HG02610 (cell line): ENCODE measurements around the gene RASGRF1.

Source experiments
- ATAC-seq: cut with Tn5 transposase; IDR thresholded peaks from one replicate; pipeline ENCODE4 v1.9.1; 2021; ENCODE audit warnings: mild to moderate bottlenecking, moderate library complexity; ENCODE audit not compliant: unreplicated experiment

Gene RASGRF1

DNA sequence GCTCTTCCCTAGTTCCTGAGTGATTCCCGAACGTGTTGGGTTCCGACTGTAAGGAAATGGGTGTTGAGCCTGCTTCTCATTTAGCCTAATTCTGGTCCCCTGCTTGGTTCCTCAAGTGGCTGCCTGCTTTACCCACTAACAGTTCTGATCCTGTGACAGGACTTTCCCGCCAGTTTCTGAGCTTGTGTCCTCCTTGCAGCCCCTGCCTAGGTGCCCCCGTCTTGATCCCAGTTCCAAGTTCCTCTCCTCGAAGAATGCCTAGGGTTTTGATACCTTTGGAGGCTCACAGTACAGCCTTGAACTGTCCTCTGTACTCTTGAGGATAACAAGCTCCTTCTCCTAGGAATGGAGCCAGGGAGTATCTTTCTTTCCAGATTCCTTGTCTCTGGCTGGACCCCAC, 12.0 kb upstream of the RASGRF1 start:
- ATAC-seq: no peak

DNA sequence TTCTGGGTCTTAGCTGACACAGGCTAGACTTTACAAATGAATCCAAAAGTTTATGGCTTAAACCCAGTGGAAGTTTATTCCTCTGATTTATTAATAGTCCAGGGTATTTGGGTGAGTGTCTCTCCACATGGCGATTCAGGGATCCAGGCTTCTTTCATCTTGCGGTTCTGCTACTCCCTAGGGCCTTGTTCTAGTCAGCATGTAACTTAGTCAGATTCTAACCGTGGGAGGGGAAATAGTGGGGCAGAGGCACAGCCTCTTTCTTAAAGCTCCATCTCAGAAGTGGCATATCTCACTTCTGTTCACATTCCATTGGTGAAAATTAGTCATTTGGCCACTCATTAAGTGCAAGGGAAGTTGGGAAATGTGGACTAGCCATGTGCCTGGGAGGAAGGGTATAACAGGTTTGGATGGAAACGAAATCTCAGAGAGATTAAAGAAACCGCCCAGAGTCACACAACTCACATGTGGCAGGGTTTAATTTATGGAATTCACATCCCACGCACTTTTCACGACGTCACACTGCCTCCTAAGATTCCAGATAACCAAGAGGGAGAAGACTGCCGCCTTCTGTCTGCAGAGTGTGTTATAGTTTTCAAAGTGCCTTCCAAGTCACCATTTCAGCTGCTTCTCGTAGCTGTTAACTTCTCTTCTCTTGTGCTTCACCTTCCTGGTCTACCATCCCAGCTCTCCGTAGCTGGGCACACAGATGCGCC, 11.4 kb upstream of the RASGRF1 start:
- ATAC-seq: no peak

DNA sequence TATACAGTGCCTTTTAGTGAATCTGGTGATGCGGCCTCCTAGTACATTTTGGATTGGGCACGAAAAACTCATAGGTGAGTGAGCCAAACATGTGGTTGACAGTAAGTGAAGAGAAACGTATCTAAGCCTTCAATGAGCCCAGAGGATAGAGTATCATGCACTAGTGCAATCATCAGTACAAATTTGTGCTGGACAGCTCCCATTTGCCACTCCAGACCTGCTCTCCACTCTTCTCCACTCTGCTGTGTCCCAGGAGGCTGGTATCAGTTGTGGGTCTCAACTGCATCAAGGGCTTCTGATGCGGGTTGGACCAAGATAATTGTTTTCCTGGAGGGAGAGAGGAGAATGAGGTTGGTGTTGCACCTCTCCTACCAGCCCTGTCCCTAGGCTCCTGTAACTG, 9.1 kb upstream of the RASGRF1 start:
- ATAC-seq: no peak

DNA sequence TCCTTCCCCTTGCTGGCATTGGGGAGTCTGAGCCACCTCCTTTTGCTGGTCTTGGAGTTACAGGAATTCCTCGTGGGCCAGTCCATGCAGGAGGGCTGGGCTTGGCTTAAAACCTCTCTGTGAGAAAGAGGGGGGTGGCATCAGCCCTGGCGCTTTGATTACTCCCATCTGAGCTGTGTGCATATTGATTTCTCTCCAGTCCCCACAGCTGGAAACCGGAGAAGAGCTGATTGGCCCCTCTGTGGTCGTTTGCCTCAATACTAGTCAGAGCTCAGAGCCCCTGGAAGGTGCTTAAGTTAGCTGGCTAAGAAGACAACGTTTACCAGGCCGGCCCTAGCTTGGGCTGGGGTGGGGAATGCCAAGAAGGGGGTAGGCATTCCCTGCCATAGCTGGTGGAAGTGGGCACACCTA, 4.0 kb upstream of the RASGRF1 start:
- ATAC-seq: no peak

DNA sequence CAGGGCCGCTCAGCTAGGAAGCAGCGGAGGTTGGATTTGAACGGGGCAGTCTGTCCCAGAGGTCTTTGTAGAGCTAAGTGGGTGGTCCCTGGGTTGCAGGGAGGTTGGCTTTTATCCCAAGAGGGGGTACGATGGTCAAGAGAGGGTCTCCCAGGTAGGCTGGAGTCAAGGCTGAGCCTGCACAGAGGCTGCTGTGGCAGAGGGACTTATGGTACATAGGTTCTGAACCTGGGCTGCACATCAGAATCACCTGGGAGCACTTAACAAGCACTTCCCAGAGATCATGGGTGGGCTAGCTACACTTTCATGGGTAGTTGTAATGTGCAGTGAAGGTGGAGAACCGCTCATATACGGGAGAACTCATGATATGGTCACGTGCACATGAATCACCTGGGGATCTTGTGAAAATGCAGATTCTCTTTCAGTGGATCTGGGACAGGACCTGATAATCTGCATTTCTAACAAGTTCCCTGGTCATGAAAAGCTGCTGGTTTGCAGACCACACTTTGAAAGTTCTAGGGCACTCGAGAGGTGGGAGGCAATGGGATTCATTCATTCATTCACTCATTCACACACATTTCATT, 2.9 kb upstream of the RASGRF1 start:
- ATAC-seq: no peak

DNA sequence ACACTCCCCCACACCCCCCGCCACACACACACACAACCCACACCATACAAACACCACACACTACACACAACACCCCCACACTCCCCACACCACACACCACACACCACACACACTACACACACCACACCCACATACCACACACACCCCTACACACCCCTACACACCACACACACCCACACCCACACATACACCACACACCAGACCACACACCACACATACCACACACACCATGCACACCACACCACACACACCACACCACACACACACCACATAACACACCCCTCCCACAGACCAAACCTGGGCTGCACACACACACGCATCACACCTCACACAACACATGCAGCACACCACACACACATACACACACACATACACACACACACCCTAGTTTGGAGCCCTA, 1.8 kb upstream of the RASGRF1 start:
- ATAC-seq: no peak

DNA sequence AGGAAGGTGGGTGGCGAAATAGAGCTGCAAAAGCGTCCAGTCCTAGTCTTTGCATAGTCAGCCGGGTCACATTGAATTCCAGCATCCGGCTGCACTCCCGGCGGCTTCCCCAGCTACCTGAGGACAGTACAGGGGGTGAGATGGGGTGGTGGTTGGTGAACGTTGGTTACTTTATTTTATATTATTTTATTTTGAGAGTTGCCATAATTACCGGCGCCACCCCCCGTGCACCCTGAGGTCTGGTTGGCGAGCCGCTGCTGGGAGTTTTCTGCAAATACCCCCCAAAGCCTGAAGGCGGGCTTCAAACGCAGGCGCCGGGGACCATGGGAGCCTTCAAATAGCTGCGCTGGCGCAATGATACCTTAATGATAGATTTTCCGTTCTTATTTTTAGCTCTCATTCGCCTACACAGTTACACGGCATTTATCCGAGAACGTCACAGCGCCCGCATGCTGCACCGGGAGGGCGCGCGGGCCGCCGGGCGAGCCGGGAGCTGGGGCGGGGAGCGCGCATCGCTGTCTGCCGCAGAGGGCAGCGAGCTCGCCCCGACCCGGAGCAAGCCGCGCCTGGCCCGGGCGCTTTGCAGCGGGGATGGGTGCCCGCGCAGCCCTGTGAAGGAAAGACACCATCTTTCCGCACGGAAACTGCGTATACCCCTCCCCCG, 756 bp upstream of the RASGRF1 start:
- ATAC-seq: no peak

DNA sequence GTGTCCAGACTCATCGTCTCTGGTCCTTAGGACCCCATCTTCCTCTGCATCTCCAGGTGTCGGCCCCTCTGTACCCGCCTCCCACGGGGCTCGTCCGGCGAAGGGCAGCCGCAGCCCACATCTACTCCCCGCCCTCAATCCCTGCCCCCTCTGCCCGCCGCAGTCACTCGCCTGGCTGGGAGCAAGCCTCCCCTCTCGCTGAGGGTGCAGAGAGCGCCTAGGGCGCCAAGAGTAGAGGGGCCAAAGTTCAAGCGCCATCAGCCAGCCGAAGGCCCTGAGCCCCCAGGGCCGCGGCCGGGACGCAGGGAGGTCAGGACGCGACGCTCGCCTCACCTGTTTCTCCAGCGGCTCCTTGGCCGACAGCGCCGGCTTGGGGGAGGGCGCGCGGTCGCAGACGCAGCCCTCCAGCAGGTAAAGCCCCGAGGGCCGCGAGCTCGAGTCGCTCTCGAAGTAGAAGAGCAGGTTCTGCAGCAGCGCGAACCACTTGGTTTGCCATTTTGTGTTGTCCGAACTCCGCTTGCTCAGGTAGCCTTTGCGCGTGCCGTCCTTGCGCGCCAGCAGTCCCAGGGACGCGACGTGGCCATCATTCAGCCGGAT, 592 bp downstream of the RASGRF1 start:
- no peak for ATAC-seq

DNA sequence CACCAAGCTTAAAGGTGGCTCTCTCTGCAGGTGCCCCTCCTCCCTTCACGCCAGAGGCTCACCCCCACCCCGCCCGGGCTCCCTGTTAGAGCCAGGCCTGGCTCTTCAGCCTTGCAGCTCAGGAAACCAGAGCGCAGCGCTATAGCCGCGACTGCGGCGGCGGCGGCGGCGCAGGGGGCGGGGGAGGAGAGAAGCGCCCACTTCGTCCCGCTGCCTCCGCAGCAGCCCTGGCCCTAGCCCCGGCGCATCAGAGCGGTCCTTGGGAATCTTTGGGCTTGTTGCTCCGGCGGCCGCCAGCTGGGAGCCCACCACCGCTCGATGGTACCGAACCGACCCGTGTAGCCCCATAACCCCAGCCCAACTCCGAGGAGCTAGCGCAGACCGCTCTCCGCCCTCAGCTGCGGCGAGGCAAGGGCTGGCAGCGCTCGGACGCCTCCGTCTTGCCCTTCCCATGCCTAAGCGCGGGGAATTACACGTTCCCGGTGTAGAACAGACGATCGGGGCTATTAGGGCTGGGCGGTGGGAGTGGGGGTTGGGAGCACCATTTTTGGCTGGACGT, 1.2 kb downstream of the RASGRF1 start:
- ATAC-seq: no peak

DNA sequence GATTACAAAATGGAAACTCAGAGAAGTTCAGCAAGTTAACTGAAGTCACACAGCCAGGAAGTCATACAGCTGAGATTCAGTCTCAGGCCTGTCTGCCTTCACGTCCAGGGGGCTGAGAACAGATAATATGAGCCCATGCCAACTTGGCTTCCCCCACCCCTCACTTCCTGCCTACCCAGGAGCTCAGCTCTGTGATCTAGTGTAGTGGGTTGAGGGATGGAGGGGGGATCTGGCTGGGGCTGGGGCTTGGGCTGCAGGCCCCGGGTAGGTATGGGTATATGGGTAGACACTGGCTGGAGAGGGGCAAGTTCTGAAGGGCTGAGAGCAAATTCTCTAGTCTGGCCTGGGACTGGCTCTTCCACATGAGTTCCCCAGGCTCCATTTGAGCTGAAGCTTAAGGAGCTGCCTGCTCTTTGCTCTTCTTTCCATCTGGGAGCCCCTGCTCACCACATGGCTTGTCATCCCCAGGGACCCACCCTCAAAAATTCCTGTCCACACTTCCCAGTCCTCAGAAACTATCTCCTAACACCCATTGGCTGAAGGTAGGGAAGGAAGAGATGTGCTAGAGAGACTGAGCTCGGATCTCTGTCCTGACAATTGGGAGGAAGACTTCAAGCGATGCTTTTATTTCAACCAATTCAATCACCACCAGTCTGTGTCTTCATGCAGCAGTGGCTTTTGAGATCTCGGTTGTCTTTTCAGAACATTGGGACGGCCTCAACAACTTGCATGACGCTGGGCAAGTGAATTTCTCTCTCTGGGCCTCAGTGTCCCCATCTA, 2.0 kb downstream of the RASGRF1 start:
- no peak for ATAC-seq

DNA sequence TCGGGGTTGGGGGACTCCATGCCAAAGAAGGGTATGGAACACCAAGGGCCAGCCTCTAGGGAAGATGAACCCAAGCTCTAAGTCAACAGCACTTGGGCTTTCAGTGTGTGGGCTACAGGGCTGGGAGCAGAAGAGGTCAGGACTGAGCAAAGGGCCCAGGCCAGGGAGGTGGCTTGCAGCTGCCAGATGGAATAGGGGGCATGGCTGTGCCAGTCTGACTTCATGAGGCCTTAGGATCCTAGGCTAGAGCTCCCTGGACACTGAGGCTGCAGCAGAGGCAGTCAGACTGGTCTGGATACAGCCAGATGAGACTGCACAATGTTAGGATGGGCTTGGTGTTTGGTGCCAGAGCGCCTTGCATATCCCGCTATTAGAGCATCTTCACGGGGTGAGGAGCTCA, 3.8 kb downstream of the RASGRF1 start:
- ATAC-seq: no peak

DNA sequence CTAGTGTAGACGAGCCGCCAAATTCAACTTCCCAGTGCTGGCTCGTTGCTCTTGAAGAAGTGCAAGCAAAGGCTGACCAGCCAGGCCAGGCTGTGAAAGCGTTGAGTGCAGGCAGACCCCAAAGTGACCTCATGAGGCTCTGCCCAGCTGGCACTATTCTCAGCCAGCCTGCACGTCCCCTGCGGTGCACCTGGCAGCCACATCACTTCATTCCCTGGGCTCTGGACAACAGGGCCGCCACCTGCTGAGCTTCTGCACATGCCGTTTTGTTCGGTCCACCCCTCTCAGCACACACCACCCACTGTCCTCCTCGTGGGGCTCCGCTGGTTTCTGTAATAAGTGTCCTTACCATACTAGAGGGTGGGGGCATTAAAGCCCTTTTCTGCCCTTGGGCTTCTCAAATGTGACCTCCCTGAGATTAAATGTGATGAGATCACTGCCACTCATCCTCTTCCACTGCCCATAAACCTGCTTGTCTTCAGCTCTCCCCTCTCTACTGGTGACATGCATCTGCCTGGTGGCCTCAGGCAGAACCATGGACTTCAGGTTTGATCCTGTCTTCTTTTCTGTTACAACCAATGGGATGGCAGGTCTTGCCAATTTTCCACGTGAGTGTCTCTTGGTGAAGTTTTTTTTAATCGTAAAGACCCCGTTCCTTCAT, 6.1 kb downstream of the RASGRF1 start:
- ATAC-seq: no peak

DNA sequence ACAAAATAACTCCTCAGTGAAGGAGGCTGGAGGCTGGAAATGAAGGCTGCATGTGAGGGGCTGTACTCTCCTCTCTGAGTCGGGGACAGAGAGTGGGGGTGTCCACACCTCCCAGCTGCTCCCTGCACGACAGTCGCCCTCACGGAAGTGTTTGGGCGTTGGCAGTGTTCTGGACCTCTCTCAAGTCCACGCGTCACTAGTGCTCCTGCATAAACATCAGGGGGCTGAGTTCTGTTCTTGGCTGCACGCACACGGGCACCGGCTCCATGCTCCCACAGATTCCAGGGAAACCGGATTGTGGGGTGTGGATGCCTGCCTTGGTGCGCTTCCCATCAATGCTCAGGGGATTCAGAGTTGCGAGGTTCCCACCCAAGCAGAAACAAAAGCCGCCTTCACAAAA, 7.4 kb downstream of the RASGRF1 start:
- no peak for ATAC-seq

DNA sequence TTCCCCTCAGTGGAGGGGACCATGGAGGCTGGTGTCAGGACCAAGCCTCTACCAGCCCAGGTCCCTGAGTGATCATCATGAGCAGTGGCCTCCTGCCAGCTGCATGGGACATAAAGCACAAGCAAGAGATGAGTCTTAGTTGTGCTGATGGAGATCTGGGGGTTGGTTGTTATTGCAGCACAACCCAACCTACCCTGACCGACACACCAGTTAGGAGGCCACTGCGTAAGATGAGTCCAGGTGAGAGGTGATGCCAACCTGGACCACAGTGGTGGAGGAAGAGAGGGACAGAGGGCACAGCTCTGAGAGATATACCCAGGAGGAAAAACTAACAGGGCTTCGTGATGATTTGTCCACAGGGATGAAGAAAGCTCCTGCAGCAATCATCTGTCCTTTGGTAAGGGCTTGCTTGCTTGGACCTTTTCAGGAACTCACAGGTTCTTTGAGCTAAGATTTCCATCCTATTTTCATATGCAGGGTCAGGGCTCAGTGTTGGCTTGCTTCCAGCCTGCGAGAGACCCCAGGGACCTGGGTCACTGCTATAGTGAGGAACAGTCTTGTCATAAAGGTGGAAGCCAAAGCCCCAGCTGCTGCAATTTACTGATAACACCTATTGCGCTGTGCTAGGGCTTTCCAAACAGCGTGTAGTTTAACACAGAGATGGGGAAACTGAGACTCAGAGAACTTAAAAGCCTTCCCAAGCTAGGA, 8.1 kb downstream of the RASGRF1 start:
- no peak for ATAC-seq

DNA sequence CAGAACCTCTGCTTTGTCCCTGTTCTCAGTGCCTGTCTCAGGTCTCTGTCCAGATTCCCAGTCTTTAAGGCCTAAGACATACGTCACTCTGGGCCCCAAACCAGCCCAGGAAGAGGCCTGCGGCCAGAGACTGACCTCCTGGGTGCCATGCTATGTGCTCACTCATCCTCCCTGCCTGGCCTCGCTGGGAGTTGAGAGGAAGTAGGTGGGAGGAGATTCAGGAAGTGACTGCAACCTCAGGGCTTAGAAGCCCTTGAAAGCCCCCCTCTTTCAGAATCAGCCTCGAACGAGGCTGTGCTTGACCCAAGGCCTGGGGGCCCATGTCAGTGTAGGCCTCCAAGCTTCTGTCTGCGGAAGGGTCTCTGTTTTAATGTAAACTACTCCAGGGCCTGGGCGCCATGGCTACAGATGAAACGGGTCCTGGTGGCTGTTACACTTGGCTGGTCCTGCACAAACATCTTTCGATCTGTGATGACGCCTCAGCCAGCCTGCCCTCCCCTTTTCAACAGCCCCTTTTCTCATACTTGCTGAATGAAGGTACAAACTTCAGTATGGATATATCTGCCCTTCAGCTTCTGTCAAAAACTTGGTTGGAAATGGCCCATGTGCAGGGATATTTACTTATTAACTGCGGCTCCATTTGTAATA, 11.7 kb downstream of the RASGRF1 start:
- ATAC-seq: no peak

DNA sequence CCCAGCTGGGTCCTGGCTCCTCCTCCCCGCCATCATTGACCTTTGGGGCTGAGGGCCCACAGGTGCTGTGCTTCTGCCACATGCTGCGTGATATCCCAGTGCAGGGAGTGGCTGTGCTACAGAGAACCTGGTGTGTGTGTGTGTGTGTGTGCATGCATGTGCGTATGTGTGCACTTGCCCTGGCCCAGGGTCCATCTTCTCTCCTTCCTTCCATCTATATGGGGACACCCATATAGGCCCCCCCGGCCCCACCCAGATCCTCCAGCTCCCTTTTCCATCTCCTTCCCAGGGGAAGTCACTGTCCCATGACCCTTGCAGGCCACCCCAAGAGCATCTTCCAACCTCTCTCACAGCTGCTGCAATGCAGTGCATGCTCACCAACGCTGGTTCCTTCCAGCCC, 12.6 kb downstream of the RASGRF1 start:
- ATAC-seq: no peak

DNA sequence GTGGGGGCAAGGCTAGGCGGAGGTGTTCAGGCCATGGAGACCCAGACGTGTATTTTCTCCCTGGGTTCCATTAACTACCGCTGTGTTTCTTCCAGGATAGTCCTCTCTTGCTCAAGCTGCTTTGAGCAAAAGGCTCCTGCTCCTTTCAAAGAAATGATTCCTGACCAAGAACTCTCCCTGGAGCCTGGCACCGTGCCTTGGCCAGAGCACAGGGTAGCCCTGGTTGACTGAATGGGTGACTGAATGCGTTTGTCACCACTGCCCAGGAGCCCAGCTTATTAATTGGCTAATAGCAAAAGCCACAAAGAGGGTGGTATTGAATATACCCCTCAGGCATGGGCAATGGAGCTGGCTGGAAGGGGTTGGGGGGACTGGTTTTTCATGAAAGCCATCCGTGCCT, 13.9 kb downstream of the RASGRF1 start:
- ATAC-seq: no peak

DNA sequence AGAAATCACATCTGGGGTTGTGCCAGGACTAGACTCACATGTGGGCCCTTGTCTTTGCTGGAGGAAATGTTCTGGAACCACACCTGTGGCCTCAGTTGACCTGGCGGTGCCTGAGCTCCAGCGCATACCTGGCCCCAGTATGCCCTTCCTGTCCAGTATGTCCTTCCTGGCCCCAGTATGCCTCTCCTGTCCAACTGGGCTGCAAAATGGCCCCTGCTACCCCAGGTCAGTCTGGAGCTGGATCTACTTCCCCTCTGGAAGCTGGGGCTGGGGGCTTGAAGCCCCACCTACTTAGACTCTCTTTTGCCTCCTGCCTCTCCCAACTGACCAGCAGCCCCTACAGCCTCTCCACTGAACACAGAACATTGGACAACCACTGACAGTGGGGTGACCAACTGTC, 15.3 kb downstream of the RASGRF1 start:
- ATAC-seq: no peak

DNA sequence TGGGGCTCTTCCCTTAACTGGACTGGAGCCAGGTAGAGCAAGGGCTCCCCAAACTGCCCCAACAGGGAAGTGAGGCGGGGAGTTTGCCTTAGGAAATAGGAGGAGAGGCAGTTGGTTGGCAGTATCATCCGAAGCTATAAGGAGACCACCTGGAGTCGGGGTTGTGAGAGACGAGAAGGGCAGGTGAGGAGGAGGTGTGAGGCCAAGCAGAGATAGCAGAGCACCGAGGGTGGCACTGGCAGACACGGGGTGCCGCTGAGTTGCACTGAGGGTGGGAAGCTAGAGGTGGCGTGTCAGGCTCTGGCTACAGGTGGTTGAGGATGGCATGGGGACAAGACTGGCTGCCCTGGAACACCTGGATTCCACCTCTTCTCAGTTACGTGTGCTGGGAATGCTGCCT, 17.2 kb downstream of the RASGRF1 start:
- no peak for ATAC-seq
